ENCODE data around the gene PAPSS2.

- no peak for TF ChIP-seq CTCF (IDR thresholded peaks at IDR 0.05; ENCODE audit: poor library complexity)
- no peak for TF ChIP-seq EZH2phosphoT487 (IDR thresholded peaks at IDR 0.05; ENCODE audit: low read depth, severe bottlenecking, unreplicated experiment)
- TF ChIP-seq EZH2 (IDR thresholded peaks at IDR 0.05; ENCODE audit: borderline replicate concordance): no peak
These were observed 11.6 kb downstream of the PAPSS2 start for GRCh38 chr10:87671139-87671815.
